Ishikawa (cell line): ENCODE data around the gene KRTAP12-2.

Experiments used
- CEBPB ChIP-seq: IDR thresholded peaks from 2 replicates; pipeline ENCODE4 v1.6.1; 2012
- CREB1 ChIP-seq: IDR thresholded peaks from 2 replicates; pipeline ENCODE4 v1.6.1; 2012; ENCODE audit warnings: low read depth
- EP300 ChIP-seq: IDR thresholded peaks from 2 replicates; pipeline ENCODE4 v1.6.1; 2012; ENCODE audit warnings: borderline replicate concordance
- MAX ChIP-seq: IDR thresholded peaks from 2 replicates; pipeline ENCODE4 v1.6.1; 2012
- TAF1 ChIP-seq: IDR thresholded peaks from 2 replicates; pipeline ENCODE4 v1.6.1; 2012; ENCODE audit warnings: low read depth, mild to moderate bottlenecking
- YY1 ChIP-seq: IDR thresholded peaks from 2 replicates; pipeline ENCODE4 v1.6.1; 2012; ENCODE audit warnings: low read depth

GRCh38 chr21:44687671-44688070, 20.9 kb upstream of the KRTAP12-2 start:
- TF ChIP-seq EP300 (no peak), CEBPB (no peak), MAX (no peak), YY1 (no peak), CREB1 (no peak), TAF1 (no peak)
